LNCaP clone FGC (cell line): ENCODE results near the gene USP17L13.
"Not testable (repeated sequence)": the region's sequence is repeated elsewhere in the genome, so short reads cannot be mapped to it uniquely, and the experiment has no call there.

Experiments
- DNase-seq: peaks from one replicate; pipeline ENCODE4 v3.0.0-alpha.2; 2011; ENCODE audit warnings: low read depth
- H3K4me3 ChIP-seq: 2 replicates; pipeline ENCODE4 v1.5.1; 2011; ENCODE audit warnings: mild to moderate bottlenecking, low read depth, low read length, control low read depth

The USP17L13 gene, protein sequence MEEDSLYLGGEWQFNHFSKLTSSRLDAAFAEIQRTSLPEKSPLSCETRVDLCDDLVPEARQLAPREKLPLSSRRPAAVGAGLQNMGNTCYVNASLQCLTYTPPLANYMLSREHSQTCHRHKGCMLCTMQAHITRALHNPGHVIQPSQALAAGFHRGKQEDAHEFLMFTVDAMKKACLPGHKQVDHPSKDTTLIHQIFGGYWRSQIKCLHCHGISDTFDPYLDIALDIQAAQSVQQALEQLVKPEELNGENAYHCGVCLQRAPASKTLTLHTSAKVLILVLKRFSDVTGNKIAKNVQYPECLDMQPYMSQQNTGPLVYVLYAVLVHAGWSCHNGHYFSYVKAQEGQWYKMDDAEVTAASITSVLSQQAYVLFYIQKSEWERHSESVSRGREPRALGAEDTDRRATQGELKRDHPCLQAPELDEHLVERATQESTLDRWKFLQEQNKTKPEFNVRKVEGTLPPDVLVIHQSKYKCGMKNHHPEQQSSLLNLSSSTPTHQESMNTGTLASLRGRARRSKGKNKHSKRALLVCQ

DNA sequence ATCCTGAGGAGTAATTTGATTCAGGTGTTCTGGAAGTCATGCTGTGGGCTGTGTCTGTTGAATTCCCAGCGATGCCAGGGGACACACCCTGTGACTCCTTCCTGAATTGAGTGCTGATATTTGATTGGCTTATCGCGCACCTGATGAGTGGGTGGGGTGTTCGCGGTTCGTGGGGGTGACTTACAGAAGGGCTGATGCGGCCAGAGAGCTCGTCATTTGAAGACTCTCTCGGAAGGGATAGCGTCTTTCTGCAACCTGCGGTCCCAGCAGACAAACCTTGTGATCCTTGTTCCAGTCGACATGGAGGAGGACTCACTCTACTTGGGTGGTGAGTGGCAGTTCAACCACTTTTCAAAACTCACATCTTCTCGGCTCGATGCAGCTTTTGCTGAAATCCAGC, at the start of gene USP17L13:
USP17L13 (plus strand) TSS at position 301 of the 400 bp plus-strand sequence; CDS start at position 301, 0 bp downstream.
- H3K4me3 ChIP-seq, DNase-seq: not testable (repeated sequence)

DNA sequence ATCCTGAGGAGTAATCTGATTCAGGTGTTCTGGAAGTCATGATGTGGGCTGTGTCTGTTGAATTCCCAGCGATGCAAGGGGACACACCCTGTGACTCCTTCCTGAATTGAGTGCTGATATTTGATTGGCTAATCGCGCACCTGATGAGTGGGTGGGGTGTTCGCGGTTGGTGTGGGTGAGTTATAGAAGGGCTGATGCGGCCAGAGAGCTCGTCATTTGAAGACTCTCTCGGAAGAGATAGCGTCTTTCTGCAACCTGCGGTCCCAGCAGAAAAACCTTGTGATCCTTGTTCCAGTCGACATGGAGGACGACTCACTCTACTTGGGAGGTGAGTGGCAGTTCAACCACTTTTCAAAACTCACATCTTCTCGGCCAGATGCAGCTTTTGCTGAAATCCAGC, 14.3 kb upstream of the USP17L13 start, which contains the start of gene USP17L10:
USP17L10 (plus strand) TSS at position 301 of the 400 bp plus-strand sequence; CDS start at position 301, 0 bp downstream.
- DNase-seq, H3K4me3 ChIP-seq: not testable (repeated sequence)

DNA sequence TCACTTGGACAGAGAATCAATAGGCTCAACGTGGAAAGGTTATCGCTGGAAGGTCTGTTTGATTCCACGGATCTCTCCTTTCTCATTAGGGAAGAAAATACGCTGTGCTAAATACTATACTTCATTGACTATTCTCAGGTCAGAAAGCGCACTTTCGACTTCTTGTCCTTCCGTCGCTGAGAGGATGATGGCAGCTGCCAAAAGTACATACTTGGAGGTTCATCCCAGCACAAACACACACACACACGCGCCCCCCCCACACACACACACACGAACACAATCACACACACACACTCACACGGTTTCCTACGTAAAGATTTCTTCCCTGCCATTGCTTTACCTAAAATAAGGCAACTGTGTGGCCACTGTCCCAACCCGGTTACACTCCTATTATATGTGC, 10.0 kb upstream of the USP17L13 start:
- not testable (repeated sequence) for DNase-seq, H3K4me3 ChIP-seq

DNA sequence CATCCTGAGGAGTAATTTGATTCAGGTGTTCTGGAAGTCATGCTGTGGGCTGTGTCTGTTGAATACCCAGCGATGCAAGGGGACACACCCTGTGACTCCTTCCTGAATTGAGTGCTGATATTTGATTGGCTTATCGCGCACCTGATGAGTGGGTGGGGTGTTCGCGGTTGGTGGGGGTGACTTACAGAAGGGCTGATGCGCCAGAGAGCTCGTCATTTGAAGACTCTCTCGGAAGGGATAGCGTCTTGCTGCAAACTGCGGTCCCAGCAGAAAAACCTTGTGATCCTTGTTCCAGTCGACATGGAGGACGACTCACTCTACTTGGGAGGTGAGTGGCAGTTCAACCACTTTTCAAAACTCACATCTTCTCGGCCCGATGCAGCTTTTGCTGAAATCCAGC, 9.6 kb upstream of the USP17L13 start, which contains the start of gene USP17L11:
USP17L11 (plus strand) TSS at position 301 of the 400 bp plus-strand sequence; CDS start at position 301, 0 bp downstream.
- not testable (repeated sequence) for H3K4me3 ChIP-seq, DNase-seq

DNA sequence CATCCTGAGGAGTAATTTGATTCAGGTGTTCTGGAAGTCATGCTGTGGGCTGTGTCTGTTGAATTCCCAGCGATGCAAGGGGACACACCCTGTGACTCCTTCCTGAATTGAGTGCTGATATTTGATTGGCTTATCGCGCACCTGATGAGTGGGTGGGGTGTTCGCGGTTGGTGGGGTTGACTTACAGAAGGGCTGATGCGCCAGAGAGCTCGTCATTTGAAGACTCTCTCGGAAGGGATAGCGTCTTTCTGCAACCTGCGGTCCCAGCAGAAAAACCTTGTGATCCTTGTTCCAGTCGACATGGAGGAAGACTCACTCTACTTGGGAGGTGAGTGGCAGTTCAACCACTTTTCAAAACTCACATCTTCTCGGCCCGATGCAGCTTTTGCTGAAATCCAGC, 4.8 kb upstream of the USP17L13 start, which contains the start of gene USP17L12:
USP17L12 (plus strand) TSS at position 301 of the 400 bp plus-strand sequence; CDS start at position 301, 0 bp downstream.
- not testable (repeated sequence) for DNase-seq, H3K4me3 ChIP-seq

DNA sequence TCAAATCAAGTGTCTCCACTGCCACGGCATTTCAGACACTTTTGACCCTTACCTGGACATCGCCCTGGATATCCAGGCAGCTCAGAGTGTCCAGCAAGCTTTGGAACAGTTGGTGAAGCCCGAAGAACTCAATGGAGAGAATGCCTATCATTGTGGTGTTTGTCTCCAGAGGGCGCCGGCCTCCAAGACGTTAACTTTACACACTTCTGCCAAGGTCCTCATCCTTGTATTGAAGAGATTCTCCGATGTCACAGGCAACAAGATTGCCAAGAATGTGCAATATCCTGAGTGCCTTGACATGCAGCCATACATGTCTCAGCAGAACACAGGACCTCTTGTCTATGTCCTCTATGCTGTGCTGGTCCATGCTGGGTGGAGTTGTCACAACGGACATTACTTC, 5.6 kb downstream of the USP17L13 start:
- H3K4me3 ChIP-seq, DNase-seq: not testable (repeated sequence)

DNA sequence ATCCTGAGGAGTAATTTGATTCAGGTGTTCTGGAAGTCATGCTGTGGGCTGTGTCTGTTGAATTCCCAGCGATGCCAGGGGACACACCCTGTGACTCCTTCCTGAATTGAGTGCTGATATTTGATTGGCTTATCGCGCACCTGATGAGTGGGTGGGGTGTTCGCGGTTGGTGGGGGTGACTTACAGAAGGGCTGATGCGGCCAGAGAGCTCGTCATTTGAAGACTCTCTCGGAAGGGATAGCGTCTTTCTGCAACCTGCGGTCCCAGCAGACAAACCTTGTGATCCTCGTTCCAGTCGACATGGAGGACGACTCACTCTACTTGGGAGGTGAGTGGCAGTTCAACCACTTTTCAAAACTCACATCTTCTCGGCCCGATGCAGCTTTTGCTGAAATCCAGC, 9.4 kb downstream of the USP17L13 start, which contains the start of gene USP17L15:
USP17L15 (plus strand) TSS at position 301 of the 400 bp plus-strand sequence; CDS start at position 301, 0 bp downstream.
- H3K4me3 ChIP-seq, DNase-seq: not testable (repeated sequence)

DNA sequence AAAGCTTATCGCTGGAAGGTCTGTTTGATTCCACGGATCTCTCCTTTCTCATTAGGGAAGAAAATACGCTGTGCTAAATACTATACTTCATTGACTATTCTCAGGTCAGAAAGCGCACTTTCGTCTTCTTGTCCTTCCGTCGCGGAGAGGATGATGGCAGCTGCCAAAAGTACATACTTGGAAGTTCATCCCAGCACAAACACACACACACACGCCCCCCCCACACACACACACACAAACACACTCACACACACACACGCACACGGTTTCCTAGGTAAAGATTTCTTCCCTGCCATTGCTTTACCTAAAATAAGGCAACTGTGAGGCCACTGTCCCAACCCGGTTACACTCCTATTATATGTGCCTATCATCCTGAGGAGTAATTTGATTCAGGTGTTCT, 13.8 kb downstream of the USP17L13 start:
- H3K4me3 ChIP-seq, DNase-seq: not testable (repeated sequence)

DNA sequence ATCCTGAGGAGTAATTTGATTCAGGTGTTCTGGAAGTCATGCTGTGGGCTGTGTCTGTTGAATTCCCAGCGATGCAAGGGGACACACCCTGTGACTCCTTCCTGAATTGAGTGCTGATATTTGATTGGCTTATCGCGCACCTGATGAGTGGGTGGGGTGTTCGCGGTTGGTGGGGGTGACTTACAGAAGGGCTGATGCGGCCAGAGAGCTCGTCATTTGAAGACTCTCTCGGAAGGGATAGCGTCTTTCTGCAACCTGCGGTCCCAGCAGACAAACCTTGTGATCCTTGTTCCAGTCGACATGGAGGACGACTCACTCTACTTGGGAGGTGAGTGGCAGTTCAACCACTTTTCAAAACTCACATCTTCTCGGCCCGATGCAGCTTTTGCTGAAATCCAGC, 18.9 kb downstream of the USP17L13 start, which contains the start of gene USP17L17:
USP17L17 (plus strand) TSS at position 301 of the 400 bp plus-strand sequence; CDS start at position 301, 0 bp downstream.
- H3K4me3 ChIP-seq, DNase-seq: not testable (repeated sequence)

DNA sequence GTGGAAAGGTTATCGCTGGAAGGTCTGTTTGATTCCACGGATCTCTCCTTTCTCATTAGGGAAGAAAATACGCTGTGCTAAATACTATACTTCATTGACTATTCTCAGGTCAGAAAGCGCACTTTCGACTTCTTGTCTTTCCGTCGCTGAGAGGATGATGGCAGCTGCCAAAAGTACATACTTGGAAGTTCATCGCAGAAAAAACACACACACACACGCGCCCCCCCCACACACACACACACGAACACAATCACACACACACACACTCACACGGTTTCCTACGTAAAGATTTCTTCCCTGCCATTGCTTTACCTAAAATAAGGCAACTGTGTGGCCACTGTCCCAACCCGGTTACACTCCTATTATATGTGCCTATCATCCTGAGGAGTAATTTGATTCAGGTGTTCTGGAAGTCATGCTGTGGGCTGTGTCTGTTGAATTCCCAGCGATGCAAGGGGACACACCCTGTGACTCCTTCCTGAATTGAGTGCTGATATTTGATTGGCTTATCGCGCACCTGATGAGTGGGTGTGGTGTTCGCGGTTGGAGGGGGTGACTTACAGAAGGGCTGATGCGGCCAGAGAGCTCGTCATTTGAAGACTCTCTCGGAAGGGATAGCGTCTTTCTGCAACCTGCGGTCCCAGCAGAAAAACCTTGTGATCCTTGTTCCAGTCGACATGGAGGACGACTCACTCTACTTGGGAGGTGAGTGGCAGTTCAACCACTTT, 23.4 kb downstream of the USP17L13 start, which contains the start of gene USP17L18:
USP17L18 (plus strand) TSS at position 678 of the 728 bp plus-strand sequence; CDS start at position 678, 0 bp downstream.
- not testable (repeated sequence) for DNase-seq, H3K4me3 ChIP-seq

DNA sequence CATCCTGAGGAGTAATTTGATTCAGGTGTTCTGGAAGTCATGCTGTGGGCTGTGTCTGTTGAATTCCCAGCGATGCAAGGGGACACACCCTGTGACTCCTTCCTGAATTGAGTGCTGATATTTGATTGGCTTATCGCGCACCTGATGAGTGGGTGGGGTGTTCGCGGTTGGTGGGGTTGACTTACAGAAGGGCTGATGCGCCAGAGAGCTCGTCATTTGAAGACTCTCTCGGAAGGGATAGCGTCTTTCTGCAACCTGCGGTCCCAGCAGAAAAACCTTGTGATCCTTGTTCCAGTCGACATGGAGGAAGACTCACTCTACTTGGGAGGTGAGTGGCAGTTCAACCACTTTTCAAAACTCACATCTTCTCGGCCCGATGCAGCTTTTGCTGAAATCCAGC, 28.4 kb downstream of the USP17L13 start, which contains the start of gene USP17L19:
USP17L19 (plus strand) TSS at position 301 of the 400 bp plus-strand sequence; CDS start at position 301, 0 bp downstream.
- DNase-seq, H3K4me3 ChIP-seq: not testable (repeated sequence)

DNA sequence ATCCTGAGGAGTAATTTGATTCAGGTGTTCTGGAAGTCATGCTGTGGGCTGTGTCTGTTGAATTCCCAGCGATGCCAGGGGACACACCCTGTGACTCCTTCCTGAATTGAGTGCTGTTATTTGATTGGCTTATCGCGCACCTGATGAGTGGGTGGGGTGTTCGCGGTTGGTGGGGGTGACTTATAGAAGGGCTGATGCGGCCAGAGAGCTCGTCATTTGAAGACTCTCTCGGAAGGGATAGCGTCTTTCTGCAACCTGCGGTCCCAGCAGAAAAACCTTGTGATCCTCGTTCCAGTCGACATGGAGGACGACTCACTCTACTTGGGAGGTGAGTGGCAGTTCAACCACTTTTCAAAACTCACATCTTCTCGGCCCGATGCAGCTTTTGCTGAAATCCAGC, 33.1 kb downstream of the USP17L13 start, which contains the start of gene USP17L20:
USP17L20 (plus strand) TSS at position 301 of the 400 bp plus-strand sequence; CDS start at position 301, 0 bp downstream.
- DNase-seq, H3K4me3 ChIP-seq: not testable (repeated sequence)

DNA sequence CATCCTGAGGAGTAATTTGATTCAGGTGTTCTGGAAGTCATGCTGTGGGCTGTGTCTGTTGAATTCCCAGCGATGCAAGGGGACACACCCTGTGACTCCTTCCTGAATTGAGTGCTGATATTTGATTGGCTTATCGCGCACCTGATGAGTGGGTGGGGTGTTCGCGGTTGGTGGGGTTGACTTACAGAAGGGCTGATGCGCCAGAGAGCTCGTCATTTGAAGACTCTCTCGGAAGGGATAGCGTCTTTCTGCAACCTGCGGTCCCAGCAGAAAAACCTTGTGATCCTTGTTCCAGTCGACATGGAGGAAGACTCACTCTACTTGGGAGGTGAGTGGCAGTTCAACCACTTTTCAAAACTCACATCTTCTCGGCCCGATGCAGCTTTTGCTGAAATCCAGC, 37.9 kb downstream of the USP17L13 start, which contains the start of gene USP17L21:
USP17L21 (plus strand) TSS at position 301 of the 400 bp plus-strand sequence; CDS start at position 301, 0 bp downstream.
- not testable (repeated sequence) for DNase-seq, H3K4me3 ChIP-seq

DNA sequence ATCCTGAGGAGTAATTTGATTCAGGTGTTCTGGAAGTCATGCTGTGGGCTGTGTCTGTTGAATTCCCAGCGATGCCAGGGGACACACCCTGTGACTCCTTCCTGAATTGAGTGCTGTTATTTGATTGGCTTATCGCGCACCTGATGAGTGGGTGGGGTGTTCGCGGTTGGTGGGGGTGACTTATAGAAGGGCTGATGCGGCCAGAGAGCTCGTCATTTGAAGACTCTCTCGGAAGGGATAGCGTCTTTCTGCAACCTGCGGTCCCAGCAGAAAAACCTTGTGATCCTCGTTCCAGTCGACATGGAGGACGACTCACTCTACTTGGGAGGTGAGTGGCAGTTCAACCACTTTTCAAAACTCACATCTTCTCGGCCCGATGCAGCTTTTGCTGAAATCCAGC, 42.6 kb downstream of the USP17L13 start, which contains the start of gene USP17L22:
USP17L22 (plus strand) TSS at position 301 of the 400 bp plus-strand sequence; CDS start at position 301, 0 bp downstream.
- DNase-seq, H3K4me3 ChIP-seq: not testable (repeated sequence)

DNA sequence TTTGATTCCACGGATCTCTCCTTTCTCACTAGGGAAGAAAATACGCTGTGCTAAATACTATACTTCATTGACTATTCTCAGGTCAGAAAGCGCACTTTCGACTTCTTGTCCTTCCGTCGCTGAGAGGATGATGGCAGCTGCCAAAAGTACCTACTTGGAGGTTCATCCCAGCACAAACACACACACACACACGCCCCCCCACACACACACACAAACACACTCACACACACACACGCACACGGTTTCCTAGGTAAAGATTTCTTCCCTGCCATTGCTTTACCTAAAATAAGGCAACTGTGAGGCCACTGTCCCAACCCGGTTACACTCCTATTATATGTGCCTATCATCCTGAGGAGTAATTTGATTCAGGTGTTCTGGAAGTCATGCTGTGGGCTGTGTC, 47.0 kb downstream of the USP17L13 start:
- not testable (repeated sequence) for DNase-seq, H3K4me3 ChIP-seq
